HG03196 (cell line): ENCODE measurements around the gene ZFHX3.

ENCODE experiments used
- ATAC-seq: cut with Tn5 transposase; IDR thresholded peaks from one replicate; pipeline ENCODE4 v1.9.1; 2021; ENCODE audit not compliant: unreplicated experiment

ZFHX3 gene

GRCh38 chr16:72836985-72837384, 210.9 kb downstream of the ZFHX3 start:
- no peak for ATAC-seq

- no peak for ATAC-seq
These were observed 211.7 kb downstream of the ZFHX3 start for GRCh38 chr16:72836181-72836580.

DNA sequence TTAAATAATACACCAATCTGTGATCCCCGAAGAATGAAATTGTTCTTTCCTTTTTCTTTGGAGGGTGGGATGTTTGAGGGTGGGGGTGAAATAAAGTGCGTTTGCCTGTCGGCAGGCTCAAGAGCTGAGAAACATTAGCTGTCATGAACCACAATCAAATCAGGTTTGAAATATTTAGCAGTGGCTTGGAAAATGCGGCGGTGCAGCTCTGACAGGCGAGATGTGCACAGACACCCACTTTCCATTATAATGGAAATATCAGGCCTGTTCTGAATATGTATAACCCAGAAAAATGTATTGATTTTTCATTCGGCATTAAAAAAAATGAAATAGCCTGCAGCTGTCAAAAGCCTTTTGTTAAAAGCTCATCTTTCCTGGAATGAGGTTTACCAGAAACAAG, 212.8 kb downstream of the ZFHX3 start:
- ATAC-seq = no peak

DNA sequence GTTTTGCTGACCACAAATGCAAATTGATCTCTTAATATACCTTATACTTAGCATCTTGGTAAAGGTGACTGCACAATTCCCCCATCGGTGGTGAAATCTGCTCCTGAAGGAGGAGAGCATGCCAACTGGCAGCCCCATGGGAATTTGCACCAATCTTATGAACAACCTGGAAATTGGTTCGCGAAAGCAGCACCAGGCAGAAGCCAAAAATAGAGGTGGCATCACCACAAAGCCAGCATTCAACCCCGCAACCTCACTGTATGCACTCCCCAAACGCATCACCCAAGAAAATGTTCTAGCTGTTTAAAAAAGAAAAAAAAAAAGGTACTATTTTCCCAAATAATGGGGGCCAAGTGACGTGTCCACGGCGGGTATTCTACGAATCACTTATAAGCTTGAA, 213.4 kb downstream of the ZFHX3 start:
- ATAC-seq = no peak

DNA sequence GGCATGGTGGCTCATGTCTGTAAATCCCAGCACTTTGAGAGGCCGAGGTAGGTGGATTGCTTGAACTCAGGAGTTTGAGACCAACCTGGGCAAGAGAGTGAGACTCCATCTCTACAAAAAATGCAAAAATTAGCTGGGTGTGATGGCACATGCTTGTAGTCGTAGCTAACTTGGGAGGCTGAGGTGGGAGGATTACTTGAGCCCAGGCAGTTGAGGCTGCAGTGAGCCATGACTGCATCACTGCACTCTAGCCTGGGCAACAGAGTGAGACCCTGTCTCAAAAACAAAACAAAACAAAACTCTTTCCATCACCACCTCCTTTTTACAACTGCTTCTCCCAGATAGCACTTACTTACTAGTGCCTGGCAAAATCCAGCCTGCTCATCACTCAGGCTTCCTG, 214.0 kb downstream of the ZFHX3 start:
- no peak for ATAC-seq

DNA sequence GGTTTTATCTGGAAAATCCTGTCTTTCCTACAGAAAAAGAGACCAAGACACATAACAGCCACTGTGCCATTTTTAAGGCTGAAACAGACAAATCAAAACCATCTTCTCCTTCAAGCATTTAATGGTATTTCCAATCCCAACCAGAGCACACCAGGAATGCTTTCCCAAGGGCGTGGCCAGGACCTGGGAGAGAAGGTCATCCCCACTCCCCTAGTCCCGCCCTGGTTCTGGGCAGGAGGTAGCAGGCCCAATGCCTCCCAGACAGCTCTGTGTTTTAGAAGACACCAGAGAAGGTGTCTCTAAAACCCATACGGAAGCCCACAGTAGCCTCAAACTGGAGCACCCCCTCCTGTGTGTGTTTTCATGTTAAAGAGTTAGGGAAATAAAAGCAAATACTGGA, 214.4 kb downstream of the ZFHX3 start:
- ATAC-seq = no peak

DNA sequence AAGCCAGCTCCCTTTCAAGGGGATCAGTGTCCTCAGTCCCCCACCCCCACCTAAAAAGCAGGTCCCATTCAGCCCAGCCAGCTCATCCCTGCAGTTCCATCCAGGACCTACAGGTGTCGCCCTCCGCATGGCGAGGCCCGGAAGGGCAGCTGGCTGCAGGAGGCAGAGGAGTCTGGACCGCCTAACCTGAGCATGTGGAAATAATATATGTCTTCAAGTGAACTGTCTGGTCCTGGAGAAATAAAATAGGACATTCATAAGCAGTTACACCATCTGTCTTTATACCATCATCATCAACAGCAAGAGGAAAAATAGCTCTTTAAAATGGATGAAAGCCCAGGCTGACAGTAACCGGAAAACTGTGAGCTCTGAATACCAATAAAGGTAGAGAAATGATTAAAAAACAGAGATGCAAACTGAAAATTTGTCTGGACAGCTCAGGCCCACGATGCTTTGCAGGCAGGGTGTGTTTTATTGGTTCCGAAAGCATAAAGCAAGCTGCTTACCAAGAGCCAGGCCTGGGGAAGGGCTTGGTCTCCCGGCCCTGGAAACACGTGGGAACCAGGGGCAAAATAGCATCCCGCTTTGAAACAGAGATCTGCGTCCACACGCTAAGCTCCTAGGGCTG, 215.2 kb downstream of the ZFHX3 start:
- peak; percentile 73 for ATAC-seq

GRCh38 chr16:72829846-72830775, 217.8 kb downstream of the ZFHX3 start:
- ATAC-seq = no peak

GRCh38 chr16:72827866-72828265, 220.1 kb downstream of the ZFHX3 start:
- ATAC-seq = no peak

DNA sequence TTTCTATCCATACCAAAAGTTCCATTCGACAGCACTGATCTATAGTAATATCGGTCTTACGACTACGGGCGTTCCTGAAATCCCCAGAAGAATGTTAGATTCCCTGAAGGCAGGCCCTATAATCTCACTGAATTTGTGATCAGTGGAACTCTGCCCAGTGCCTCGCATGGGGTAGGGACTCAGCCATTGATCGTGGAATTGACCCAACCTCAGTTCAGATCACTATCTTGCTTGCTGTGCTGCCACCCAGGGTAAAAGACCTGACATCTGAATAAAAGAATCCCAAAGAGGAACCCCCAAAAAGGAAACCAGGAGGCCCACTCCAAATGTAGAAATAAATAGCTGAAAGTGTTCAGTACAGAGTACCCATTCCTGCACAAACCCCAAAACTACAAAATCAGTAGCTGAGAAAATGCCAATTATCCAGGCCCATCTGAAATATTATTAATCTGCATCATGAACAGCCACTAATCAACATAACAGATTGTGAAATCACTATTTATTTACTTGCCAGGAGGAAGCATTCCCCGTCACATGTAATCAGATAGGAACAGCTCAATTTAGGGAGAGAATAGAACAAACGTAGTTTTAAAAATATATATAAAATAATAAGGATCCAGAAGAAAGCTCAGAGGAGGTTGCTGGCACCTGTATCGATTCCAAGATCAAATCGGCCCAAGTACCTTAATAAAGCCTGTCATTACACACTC, 221.9 kb downstream of the ZFHX3 start:
- no peak for ATAC-seq

DNA sequence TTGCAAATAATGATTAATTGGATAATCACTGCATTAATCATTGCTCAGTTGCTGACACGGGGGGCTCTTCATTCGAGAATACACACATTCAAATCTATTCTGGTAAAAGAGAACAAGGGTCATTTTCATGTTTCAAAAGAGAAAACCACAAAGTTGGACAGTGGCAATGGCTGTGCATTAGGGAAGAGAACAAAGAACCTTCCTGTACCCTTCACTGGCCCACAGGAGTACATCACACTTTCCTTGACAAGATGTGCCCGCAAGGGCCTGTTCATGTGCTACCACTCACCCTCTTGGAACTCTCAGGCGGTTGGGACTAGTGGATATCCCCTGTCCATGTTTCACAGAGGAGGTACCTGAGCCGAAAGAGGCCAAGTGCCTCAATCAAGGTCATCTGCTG, 223.2 kb downstream of the ZFHX3 start:
- ATAC-seq = no peak

DNA sequence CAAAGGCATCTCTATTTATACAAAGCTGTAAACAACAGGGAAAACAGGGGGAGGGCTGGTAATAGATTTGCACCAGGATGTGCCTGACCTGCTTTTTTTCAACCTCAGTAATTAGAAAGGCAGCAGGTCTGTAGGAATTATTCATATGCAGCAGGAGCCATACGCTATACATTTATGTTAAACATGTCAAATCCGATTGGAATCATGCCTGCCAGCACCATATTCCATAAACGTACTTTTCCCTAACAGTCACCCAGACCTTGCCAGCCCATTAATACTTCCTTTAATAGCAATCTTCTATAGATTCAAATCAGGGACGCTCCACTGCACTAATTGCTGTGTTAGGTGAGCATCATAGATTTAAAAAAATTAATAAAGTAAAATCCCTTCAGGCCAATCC, 223.9 kb downstream of the ZFHX3 start:
- no peak for ATAC-seq

DNA sequence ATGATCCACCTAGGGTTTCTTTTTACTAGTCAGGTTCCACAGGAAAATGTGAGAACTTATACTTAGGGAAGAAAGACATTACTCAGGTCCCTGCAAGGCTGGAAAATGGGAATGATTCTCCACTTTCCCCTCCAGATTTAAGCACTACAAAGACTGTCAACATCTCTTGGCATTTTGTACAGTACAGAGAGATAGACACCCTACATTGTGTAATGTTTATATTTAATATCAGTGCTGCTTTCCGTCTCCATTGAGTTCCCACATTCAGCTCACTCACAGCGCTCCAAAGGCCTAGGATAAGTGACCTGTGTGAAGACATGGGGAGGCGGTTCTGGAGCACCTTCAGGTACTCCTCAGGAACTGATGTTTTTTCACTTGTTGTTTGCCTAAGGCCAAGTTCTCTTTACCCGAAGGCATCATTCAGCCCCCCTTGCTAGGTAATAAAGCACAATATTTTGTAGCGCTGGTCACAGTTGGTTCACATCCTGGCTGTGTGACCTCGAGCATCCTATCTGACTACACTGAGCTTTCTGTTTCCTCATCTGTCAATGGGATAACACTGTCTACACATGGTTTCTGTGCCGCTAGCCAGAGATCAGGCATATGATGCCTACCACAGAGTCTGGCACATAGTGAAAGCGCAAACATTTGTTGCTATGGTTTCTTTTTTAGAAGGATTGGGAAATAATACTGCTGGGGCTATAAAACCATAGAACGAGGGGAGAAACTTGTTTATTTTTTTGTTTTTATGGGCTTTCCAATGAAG, 226.6 kb downstream of the ZFHX3 start:
- ATAC-seq = no peak

DNA sequence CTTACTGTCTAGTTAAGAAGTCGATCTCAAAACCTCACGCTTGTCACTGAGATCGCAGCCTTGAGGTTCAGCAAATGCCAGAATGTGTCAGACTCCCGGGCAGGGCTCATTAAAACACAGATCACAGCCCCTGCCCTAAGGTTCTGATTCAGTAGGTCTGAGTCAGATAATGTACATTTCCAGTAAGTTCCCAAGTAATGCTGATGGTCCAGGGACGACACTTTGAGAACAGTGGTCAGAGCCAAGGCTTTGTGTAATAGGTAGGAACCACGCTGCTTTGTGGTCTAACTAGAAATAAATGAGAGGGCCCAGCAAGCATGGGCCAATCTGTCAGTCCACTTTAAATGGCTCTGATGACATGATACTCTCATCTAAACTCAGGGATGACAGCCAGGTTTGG, 228.6 kb downstream of the ZFHX3 start:
- no peak for ATAC-seq

- ATAC-seq = no peak
These were observed 229.6 kb downstream of the ZFHX3 start for GRCh38 chr16:72818236-72818845.

- ATAC-seq = no peak
These were observed 232.3 kb downstream of the ZFHX3 start for GRCh38 chr16:72815348-72816318.

DNA sequence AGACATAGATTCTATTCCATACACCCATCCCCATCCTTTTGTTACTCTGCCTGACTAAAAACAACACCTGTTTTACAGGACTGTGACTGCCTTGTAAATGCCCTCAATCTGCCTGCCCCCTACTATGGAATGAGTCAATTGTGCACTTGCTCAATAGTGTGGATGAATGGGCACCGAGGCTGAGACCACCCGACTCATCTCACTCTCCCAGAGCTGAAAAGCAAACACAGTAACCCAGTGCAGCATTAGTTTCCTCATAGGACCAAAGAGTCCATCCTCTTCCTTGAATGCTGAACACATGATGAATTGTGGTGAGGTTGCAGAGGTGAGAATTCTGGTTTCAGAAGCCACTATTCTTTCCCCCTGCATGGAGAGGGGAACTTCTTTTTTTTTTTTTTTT, 233.7 kb downstream of the ZFHX3 start:
- ATAC-seq = no peak

GRCh38 chr16:72812672-72813071, 235.3 kb downstream of the ZFHX3 start:
- no peak for ATAC-seq

- ATAC-seq = no peak
These were observed 236.1 kb downstream of the ZFHX3 start for GRCh38 chr16:72811876-72812275.
